K562 (cell line): ENCODE data around the gene CTSZ. TPM values are rescaled to one million over a fixed set of nuclear protein-coding genes. Genes with fewer than 3 reads are reported as not detected.

Source experiments
- HMG20A ChIP-seq: fragments of 450-650 bp; formaldehyde crosslinking; conservative IDR thresholded peaks from 2 replicates; pipeline ENCODE4 v1.4.0; 2020; ENCODE audit warnings: mild to moderate bottlenecking, mixed read lengths
- MEF2D ChIP-seq: conservative IDR thresholded peaks from 2 replicates; pipeline ENCODE4 v1.6.1; 2016; ENCODE audit warnings: low read depth, missing genetic modification characterization, missing compliant biosample characterization
- RCOR1 ChIP-seq, 2 experiments: IDR thresholded peaks; 2 replicates each; pipeline ENCODE4 v1.6.1; 2012; ENCODE audit warnings: low read depth in 2 of 2, low read length in 2 of 2, borderline replicate concordance in 1 of 2, improper control_type of control experiment in 1 of 2
- SIN3A ChIP-seq, 2 experiments: fragments of 150-350 bp in 1 of 2; IDR thresholded peaks; 2 replicates each; pipeline ENCODE4 v1.6.1; 2011 to 2016; ENCODE audit warnings: borderline replicate concordance in 2 of 2, low read depth in 2 of 2, low read length in 2 of 2, mild to moderate bottlenecking in 2 of 2, moderate library complexity in 2 of 2; ENCODE audit not compliant: control insufficient read depth in 1 of 2
- VEZF1 ChIP-seq: fragments of 200-800 bp; sonication (Bioruptor generic); IDR thresholded peaks from 2 replicates; pipeline ENCODE4 v1.6.1; 2017; ENCODE audit warnings: missing genetic modification characterization, missing compliant biosample characterization
- ZNF740 ChIP-seq, 3 experiments: fragments of 200-800 bp in 1 of 3; sonication (Bioruptor generic) in 1 of 3; sonication (generic) in 1 of 3; formaldehyde crosslinking in 1 of 3; IDR thresholded peaks; 2 replicates each; pipeline versions ENCODE4 v1.6.1 to v1.8.0; 2016 to 2022; ENCODE audit warnings: mild to moderate bottlenecking in 2 of 3, missing compliant biosample characterization in 2 of 3, missing genetic modification characterization in 2 of 3, missing genetic modification reagents in 1 of 3
- polyA plus RNA-seq, 8 experiments: library from polyadenylated mRNA; depleted of rRNA in 4 of 8; stranded (reverse) in 5 of 8; unstranded in 3 of 8; fragments of >200 nt; fragmentation: Nextera tagmentation in 2 of 8; fragmentation: Illumina TruSeq in 1 of 8; extraction: Ambion mirVana in 2 of 8; extraction: Trizol in 1 of 8; gene quantifications; 2 replicates each; pipeline versions ENCODE4 v1.2.1 to v1.2.3, GENCODE V29; 2011 to 2014; ENCODE audit warnings: inconsistent platforms in 1 of 8, missing spikeins in 1 of 8
- total RNA-seq, 7 experiments: library from RNA; depleted of rRNA in 6 of 7; stranded (reverse); fragments of >200 nt in 6 of 7; fragmentation: Illumina TruSeq in 2 of 7; extraction: Trizol in 2 of 7; gene quantifications; 2 replicates each; pipeline versions ENCODE4 v1.2.1 to v1.2.3, GENCODE V29; 2011 to 2021; ENCODE audit warnings: low replicate concordance in 1 of 7
- TF ChIP-seq, protein P1 (sequence below): fragments of 450-650 bp; IDR thresholded peaks from 2 replicates; pipeline ENCODE4 v1.6.1; 2016

The CTSZ gene
- total and polyA plus RNA-seq, 9 of the 15 experiments (the other 6 are each of a cell fraction or from before 2014, with no cell fraction given) = 1.6 to 143 (median 82.8) TPM

DNA sequence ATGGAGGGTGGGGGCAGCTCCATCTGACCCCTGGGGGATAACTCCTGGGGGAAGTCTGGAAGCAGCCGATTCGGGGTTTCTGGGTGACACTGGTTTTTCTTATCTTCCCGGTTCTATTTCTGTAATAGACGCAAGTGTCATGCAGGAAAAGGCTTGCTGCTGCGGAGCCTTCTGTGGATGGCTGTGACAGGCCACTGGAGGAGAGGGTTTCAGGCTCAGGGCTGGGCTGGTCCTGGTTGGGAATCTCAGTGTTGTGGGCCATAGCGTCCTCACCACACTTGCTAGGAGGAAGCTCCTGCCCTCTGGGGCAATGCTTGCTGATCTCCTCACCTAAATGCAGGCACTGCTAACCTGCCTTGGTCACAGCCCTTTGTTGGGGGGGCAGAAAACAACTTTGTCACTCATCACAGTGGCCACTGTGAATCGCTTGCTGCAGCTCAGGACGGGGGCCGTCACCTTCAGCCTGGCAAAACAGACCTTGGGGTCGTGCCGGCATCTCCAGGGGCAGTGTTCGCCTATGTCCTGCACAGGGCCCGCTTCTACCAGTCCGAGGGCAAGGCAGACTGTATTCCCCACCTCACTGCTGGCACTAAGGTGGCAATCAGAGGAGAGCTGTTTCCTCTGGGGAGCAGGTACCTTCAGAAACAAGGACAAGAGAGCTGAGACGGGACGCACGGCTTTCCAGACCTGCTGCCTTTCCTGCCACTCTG lies 7.8 kb upstream of the CTSZ start (continued):
- TF ChIP-seq ZNF740 (CRISPR knock-in tag; IDR thresholded peaks at IDR 0.05) (peak; percentile 81), ZNF740 (tag; IDR thresholded peaks at IDR 0.05) (no peak), VEZF1 (CRISPR knock-in tag) (peak; percentile 41; the same call in 1 of the 2 replicates), SIN3A (IDR thresholded peaks at IDR 0.05; ENCODE audit: borderline replicate concordance in 2 of 2, control insufficient read depth in 1 of 2, low read depth in 2 of 2, low read length in 2 of 2) (no peak), HMG20A (CRISPR knock-in tag) (no peak), RCOR1 (IDR thresholded peaks at IDR 0.05; ENCODE audit: borderline replicate concordance in 1 of 2, low read depth in 2 of 2, low read length in 2 of 2) (peak in 1 of 2 experiments; percentile 23; a peak in 1 of 4 replicates), MEF2D (tag) (peak; percentile 51; the same call in 1 of the 2 replicates)
- TF ChIP-seq, protein P1, sequence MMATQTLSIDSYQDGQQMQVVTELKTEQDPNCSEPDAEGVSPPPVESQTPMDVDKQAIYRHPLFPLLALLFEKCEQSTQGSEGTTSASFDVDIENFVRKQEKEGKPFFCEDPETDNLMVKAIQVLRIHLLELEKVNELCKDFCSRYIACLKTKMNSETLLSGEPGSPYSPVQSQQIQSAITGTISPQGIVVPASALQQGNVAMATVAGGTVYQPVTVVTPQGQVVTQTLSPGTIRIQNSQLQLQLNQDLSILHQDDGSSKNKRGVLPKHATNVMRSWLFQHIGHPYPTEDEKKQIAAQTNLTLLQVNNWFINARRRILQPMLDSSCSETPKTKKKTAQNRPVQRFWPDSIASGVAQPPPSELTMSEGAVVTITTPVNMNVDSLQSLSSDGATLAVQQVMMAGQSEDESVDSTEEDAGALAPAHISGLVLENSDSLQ = 0 out of 2 replicates have a peak, but pooled peaks have one; percentile 5
- TF ChIP-seq, all 486 proteins: peak for 14
